Superior temporal gyrus (tissue), 1 donor: Measurements from ENCODE around the gene ENGASE.
"Not testable (repeated sequence)": the region's sequence is repeated elsewhere in the genome, so short reads cannot be mapped to it uniquely, and the experiment has no call there.

ENCODE experiments used
- DNase-seq: peaks from one replicate; pipeline ENCODE4 v3.0.0-alpha.2; 2016; ENCODE audit errors: extremely low spot score

Gene ENGASE

DNA sequence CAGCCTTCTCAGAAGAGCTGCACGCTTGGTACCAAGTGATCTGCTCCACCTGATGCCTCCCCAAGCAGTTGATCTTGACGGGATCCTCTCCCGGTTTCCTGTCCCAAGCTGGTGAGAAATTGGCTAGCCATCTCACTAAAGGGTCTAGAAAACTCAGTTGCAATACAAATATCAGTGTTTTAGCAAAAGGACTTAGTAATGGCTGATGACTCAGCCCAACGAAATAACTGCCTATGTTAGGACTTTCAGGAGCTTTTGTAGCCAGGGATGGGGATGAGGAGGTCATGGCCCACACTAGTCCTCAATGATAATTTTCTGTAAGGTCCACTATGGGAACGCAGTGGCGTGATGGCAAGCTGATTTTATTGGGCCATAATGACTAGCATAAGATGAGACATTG is 23.3 kb upstream of the ENGASE start:
- no peak for DNase-seq

DNA sequence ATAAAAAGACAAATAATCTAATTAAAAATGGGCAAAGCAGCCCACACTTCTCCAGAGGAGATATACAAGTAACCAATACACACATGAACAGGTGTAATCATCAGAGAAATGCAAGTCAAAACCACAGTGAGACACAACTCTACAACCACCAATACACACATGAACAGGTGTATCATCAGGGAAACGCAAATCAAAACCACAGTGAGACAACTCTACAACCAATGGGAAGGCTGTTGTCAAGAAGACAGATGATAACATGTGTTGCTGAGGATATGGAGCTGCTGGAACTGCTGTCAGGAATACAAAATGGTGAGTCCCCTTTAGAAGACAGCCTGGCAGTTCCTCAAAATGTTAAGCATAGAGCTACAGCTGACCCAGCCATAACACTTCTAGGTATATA is 22.5 kb upstream of the ENGASE start:
- no peak for DNase-seq

- no peak for DNase-seq
Observed at GRCh38 chr17:79053251-79053925, 21.2 kb upstream of the ENGASE start.

- no peak for DNase-seq
Observed at GRCh38 chr17:79054200-79054960, 20.2 kb upstream of the ENGASE start.

GRCh38 chr17:79055197-79055596 is 19.4 kb upstream of the ENGASE start:
- DNase-seq, result no peak

DNA sequence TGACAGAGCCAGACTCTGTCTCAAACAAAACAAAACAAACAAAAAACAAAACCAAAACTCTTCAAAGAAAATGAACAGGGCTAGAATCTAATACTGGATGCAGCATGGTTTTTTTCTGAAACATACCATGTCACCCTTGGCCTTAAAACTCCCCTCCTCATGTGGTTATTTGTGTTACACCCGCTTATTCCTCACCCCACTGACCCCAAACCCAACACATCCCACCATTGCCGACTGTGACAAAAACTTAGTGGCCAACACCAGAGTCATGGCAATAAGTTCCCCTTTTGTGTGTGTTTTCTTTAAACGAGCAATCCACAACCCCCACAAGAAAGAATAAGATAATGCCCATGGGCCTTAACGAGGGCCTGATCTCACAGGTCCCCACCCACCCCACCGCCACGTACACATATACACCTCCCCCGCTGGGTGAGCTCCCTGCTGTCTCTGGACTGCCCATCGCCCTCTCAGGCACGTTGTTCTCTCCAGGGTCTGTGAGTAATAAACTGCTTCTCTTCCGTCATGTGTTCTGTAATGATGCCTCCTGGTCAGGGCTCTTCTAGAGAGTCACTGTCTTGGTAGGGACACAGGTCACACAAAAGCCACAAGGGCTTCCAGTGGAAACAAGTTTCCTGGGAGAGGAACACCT is 16.8 kb upstream of the ENGASE start:
- DNase-seq, result no peak

DNA sequence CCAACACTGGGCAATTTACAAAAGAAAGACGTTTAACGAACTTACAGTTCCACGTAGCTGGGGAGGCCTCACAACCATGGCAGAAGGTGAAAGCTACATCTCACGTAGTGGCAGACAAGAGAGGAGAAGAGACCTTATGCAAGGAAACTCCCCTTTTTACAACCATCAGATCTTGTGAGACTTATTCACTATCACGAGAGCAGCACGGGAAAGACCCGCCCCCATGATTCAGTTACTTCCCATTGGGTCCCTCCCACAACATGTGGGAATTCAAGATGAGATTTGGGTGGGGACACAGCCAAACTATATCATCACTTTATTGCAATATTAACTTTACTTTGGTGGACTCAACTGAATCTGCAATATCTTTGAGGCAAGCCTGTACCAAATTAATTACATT is 11.9 kb upstream of the ENGASE start:
- DNase-seq, result no peak

- DNase-seq, result no peak
Observed at GRCh38 chr17:79064026-79064425, 10.6 kb upstream of the ENGASE start.

- DNase-seq, result peak; percentile 71
Observed at GRCh38 chr17:79065105-79065670, 9.4 kb upstream of the ENGASE start.

DNA sequence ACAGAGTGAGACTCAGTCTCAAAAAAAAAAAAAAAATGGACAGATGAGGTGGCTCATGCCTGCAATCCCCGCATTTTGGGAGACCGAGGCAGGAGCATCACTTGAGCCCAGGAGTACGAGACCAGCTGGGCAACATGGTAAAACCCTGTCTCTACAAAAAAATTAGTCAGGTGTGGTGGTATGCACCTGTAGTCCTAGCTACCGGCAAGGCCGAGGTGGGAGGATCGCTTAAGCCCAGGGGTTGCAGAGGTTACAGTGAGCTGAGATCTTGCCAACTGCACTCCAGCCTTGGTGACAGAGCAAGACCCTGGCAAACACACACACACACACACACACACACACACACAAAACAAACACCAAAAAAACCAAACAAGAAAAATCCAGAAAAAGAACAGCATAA is 7.7 kb upstream of the ENGASE start:
- no peak for DNase-seq

DNA sequence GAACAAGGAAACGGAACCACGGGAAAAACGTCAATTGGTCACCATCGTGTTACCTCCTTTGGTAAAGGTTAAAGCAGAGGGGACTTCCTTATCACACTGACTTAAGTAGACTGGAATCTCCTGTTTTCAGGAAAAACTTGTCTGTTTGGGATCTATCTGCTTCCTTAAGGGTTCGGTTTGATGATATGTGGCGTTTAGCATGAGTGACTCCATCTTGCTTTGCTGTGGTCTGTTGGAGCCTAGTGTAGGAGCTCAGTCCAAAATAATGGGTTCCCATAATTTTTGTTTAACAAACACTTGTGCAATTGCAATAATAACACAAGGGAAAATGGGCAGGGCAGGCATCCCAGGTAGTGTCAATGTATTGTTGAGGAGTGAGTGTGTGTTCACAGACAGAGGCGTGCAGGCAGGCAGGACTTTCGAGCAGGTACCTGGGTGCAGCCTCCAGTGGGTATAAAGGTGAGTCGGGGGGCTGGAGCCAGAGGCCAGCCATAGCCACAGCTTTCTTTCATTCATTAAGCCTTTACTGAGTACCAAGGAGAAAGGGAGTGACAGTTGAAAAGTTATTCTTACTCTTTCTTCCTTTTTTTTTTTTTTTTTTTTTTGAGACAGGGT is 4.3 kb upstream of the ENGASE start:
- DNase-seq, result no peak

- no peak for DNase-seq
Observed at GRCh38 chr17:79071161-79071740, 3.4 kb upstream of the ENGASE start.

DNA sequence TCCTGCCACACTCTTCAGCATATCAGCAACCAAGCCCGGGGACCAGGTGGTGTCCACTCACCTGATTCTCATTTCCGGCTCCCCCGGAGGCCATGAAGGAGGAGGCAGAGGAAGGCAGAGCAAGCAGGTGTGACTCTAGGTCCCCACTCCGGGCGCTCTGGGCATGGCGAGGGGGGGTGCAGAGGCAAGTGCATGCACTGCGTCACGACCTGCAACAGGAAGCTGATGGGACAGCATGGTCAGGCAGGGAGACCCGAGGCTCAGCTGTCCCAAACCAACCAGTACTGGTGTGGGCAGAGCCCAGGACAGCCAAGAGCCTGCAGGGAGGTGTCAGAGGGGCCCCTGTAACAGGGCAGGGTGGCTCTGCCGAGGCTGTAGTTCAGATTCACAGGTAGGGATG is 2.1 kb upstream of the ENGASE start:
- DNase-seq, result no peak

GRCh38 chr17:79073016-79073705 is 1.5 kb upstream of the ENGASE start:
- DNase-seq, result no peak

- no peak for DNase-seq
Observed at GRCh38 chr17:79073706-79074088, 927 bp upstream of the ENGASE start.

- DNase-seq, result not testable (repeated sequence)
Observed at GRCh38 chr17:79074121-79074648, 439 bp upstream of the ENGASE start.

DNA sequence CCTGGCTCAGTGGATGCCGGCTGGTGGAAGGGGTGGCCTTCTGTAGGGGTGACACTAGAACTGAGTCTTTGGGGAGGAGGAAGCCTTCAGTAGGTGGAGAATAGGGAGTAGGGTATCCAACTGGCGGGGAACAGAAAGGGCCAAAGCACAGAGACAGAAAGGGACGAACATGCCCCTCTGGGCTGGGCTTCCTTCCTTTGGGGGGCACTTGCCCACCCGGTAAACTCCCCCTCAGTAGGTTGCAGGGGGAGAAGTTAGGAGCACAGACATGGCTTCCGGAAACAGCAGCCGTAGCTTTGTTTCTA is 774 bp downstream of the ENGASE start:
- DNase-seq, result no peak

GRCh38 chr17:79075861-79076406 is 1.3 kb downstream of the ENGASE start:
- DNase-seq, result no peak

GRCh38 chr17:79077587-79077986 is 3.0 kb downstream of the ENGASE start:
- no peak for DNase-seq

DNA sequence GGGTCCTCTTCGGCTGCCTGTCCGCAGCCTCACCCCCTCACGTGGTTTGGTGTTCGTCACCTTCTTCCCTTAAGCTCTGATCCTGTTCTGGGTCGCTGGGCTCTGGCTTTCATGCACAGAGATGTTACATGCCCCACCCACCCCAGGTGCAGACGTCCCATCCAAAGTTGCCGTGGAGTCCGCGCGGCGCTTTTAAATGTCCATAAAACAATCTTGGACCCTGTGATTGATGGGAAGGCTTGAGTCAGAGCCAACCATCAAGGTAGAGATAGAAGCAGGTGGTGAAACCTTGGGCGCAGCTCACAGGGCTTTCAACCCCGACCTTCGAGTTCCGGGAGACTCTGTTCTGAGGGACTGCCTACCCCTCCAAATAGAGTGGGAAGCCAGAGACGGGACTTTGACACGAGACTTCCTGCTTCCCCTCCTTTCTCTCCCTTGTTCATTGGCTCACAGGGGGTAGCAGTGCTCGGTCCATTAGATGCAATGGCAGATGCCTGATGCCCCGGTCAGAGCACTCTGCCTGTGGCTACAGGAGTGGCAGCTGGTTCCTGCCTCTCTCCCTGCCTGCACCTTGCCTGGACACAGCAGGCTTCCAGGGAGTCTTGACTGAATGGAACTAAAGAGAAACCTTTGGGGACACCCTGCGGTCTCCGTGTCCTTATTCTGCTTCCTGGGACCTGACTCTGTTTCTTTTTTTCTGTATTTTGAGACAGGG is 4.0 kb downstream of the ENGASE start:
- DNase-seq, result no peak
